ENCODE data around the gene MRPL42.

GRCh38 chr12:93461503-93461902, 5.8 kb upstream of the MRPL42 start:
- TF ChIP-seq, protein P1, sequence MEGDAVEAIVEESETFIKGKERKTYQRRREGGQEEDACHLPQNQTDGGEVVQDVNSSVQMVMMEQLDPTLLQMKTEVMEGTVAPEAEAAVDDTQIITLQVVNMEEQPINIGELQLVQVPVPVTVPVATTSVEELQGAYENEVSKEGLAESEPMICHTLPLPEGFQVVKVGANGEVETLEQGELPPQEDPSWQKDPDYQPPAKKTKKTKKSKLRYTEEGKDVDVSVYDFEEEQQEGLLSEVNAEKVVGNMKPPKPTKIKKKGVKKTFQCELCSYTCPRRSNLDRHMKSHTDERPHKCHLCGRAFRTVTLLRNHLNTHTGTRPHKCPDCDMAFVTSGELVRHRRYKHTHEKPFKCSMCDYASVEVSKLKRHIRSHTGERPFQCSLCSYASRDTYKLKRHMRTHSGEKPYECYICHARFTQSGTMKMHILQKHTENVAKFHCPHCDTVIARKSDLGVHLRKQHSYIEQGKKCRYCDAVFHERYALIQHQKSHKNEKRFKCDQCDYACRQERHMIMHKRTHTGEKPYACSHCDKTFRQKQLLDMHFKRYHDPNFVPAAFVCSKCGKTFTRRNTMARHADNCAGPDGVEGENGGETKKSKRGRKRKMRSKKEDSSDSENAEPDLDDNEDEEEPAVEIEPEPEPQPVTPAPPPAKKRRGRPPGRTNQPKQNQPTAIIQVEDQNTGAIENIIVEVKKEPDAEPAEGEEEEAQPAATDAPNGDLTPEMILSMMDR (IDR thresholded peaks at IDR 0.05): no peak
- no peak for TF ChIP-seq EZH2 (IDR thresholded peaks at IDR 0.05; ENCODE audit: borderline replicate concordance, insufficient read depth, low read depth, low read length, poor library complexity, severe bottlenecking)
